HG02852 (cell line): ENCODE measurements around the gene SGPP2.
"Not testable (repeated sequence)": the region's sequence is repeated elsewhere in the genome, so short reads cannot be mapped to it uniquely, and the experiment has no call there.

Source experiments
- ATAC-seq: cut with Tn5 transposase; IDR thresholded peaks from one replicate; pipeline ENCODE4 v1.9.1; 2021; ENCODE audit warnings: mild to moderate bottlenecking, moderate library complexity; ENCODE audit not compliant: unreplicated experiment

SGPP2 gene

DNA sequence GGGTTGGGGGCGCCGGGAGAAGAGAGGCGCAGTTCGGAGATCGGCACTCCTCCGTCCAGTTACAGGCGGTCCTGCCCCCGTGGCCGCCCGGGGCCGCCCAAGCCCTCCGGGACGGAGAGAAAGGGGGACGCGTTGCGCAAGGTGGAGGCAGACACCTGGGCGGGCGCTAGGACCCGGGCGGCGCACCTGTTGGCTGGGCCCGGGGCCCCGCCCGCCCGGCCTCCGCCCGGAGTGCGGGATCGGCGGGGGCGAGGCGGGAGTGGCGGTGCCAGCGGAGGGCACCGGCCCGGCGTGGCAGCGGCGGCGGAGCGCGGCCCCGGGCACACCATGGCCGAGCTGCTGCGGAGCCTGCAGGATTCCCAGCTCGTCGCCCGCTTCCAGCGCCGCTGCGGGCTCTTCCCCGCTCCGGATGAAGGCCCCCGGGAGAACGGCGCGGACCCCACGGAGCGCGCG is at the start of gene SGPP2:
Gene SGPP2 (plus strand): TSS at position 268 of the 453 bp plus-strand sequence. CDS start 60 bp downstream, at position 328.
- ATAC-seq, result peak; percentile 26

- ATAC-seq, result no peak
These were observed 48.5 kb upstream of the SGPP2 start for GRCh38 chr2:222375798-222376197.

DNA sequence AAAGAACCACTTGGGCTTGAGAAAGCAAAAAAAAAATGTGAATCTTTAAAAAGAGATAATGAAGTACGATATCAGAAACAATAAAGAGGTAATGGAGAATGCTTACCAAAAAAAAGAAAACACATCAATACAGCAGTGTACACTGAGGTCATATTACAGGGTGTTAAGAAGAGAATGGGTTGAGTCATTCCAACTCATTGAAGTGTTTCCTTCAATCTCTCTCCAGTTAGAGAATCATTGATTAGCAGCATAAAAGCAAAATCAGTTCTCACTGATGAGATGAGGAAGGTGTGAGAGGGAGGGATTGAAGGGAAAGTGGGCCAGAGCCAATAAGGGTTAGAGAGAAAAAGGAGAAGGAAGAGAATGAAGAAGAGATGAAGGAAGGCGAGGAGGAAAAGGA is 43.9 kb upstream of the SGPP2 start:
- no peak for ATAC-seq

- ATAC-seq, result no peak
These were observed 42.8 kb upstream of the SGPP2 start for GRCh38 chr2:222381566-222381965.

DNA sequence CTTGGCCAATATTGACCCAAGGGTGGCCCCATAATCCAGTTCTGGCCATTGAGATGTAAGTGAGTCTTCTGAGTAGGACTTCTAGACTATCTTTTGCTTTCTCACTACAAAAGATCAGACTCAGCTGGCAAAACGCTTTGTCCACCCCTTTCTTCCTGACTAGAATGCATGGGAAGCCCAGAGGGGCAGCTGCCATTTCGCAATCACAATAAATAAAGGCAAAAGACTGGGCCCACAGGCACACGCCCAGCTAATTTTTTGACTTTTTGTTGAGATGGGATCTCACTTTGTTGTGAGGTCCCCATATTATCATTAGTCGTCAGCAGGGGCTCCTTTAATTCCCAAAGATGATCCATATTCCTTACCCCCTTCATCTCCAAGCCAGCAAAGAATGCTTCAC is 41.1 kb upstream of the SGPP2 start:
- no peak for ATAC-seq

- ATAC-seq, result no peak
These were observed 32.5 kb upstream of the SGPP2 start for GRCh38 chr2:222391743-222392285.

- ATAC-seq, result no peak
These were observed 30.5 kb upstream of the SGPP2 start for GRCh38 chr2:222393733-222394267.

- no peak for ATAC-seq
These were observed 25.9 kb upstream of the SGPP2 start for GRCh38 chr2:222398446-222398885.

- ATAC-seq, result no peak
These were observed 25.1 kb upstream of the SGPP2 start for GRCh38 chr2:222399038-222399783.

- ATAC-seq, result no peak
These were observed 20.0 kb upstream of the SGPP2 start for GRCh38 chr2:222404151-222404905.

- ATAC-seq, result no peak
These were observed 15.7 kb upstream of the SGPP2 start for GRCh38 chr2:222408684-222409083.

GRCh38 chr2:222410534-222410933 is 13.8 kb upstream of the SGPP2 start:
- no peak for ATAC-seq

DNA sequence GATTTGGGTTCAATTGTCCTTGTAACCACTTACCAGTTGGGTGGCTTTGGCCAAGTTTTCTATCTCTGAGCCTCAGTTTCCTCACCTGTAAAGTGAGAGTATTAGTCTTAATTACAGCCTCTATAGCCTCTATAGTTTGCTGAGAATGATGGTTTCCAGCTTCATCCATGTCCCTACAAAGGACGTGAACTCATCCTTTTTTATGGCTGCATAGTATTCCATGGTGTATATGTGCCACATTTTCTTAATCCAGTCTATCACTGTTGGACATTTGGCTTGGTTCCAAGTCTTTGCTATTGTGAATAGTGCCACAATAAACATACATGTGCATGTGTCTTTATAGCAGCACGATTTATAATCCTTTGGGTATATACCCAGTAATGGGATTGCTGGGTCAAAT is 12.0 kb upstream of the SGPP2 start:
- ATAC-seq, result not testable (repeated sequence)

GRCh38 chr2:222413295-222413911 is 10.9 kb upstream of the SGPP2 start:
- ATAC-seq, result no peak

- ATAC-seq, result no peak
These were observed 5.6 kb upstream of the SGPP2 start for GRCh38 chr2:222418739-222419138.

GRCh38 chr2:222420508-222420907 is 3.8 kb upstream of the SGPP2 start:
- no peak for ATAC-seq

DNA sequence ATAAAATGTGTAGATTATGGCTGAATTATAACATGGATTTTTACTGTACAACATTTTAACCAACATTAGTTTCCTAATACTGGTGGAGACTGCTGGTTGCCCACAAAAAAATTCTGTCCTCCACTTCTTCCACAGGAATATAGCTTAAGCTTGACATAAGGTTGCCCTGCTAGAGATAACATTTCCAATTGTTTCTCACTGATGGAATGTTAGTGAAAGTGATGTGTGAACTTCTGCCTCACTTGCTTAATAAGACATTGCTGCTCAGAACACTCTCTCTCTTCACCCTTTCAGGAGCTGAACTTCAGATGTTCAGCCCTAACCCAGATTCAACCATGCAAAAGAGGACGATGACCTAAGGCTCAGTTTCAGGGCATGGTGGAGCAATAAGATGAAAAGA is 2.7 kb upstream of the SGPP2 start:
- ATAC-seq, result no peak

GRCh38 chr2:222423186-222423585 is 1.2 kb upstream of the SGPP2 start:
- no peak for ATAC-seq

DNA sequence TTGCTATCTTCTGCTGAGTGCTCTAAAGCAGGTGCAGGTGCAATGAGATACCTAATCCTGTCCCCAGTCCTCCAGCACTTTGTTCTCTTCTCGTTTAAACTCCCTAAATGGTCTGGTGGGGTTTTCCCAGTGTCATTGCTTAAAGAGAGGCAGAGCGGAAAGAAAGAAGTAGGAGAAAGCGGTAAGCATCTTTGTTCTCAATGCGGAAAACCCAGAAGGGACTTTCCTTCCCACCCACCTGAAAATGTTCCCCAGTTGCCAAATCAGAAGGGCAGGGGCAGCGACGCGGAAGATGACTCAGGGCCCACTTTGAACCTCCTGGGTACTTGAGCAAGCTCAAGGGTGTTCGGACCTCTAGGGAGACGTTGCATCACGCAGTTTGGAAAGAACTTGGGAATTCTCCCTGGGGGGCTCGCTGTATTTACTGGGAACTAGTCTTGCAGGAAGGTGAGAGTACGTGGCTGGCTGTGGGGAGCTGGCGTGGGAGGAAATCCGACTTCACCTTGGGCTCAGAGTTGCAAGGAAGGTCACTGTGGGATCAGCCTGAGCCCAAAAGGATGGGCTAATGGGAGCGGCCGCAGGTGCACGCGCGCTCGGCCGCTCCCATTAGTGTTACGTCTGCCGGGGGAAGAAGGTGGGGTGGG is 589 bp upstream of the SGPP2 start:
- peak; percentile 40 for ATAC-seq
